HCT116 (cell line): ENCODE data around the gene CDC42EP3. TPM values are rescaled to one million over a fixed set of nuclear protein-coding genes. Genes with fewer than 3 reads are reported as not detected.

Experiments
- ATAC-seq: fragments of 200-7000 bp; cut with Tn5 transposase; 2 replicates; pipeline ENCODE4 v1.9.1; 2020; ENCODE audit warnings: mild to moderate bottlenecking, moderate library complexity
- BruUV-seq: library from RNA; stranded (reverse); fragments of 400-500 nt; replicated peaks from 2 replicates; lab custom pipeline; 2021; lab: Mats Ljungman, UMichigan
- CTCF ChIA-PET: fragments of 300-600 bp; sonication (Branson Sonifier 250); formaldehyde crosslinking; loops from one replicate; lab custom pipeline; 2021; ENCODE audit warnings: antibody characterized with exemption; lab: Charles Lee
- POLR2A ChIA-PET: fragments of 300-600, 350-600 bp; sonication (Branson Sonifier 250); formaldehyde crosslinking; loops from one replicate; lab custom pipeline; 2021; ENCODE audit warnings: antibody characterized with exemption; lab: Charles Lee
- RAD21 ChIA-PET, 2 experiments: fragments of 300-600 bp; sonication (Branson Sonifier 250); formaldehyde crosslinking; loops; one replicate each; lab custom pipeline; 2023; ENCODE audit warnings: low total read pairs in 2 of 2; ENCODE audit not compliant: uncharacterized antibody in 2 of 2, unreplicated experiment in 2 of 2, low non-redundant PET in 1 of 2; lab: Charles Lee
- DNase-seq: peaks from one replicate; pipeline ENCODE4 v3.0.0-alpha.2; 2010; ENCODE audit warnings: low read depth, low spot score
- H2AFZ ChIP-seq: fragments of 200-600 bp; shearing (Covaris generic), sonication (generic); 2 replicates; pipeline ENCODE4 v1.6.1; 2017; ENCODE audit warnings: low read depth, mixed run types, mixed read lengths, antibody characterized with exemption, low read length; ENCODE audit not compliant: poor library complexity, severe bottlenecking
- H3K27ac ChIP-seq: 2 replicates; pipeline ENCODE4 v1.5.1; 2012; ENCODE audit warnings: low read depth, low read length
- H3K27me3 ChIP-seq: fragments of 200-600 bp; sonication (generic); 2 replicates; pipeline ENCODE4 v1.6.1; 2016; ENCODE audit warnings: mixed run types, low read length, mixed read lengths; ENCODE audit not compliant: insufficient read depth
- H3K36me3 ChIP-seq, 2 experiments: fragments of 200-500 bp in 1 of 2; fragments of 200-600 bp in 1 of 2; sonication (Bioruptor generic) in 1 of 2; sonication (generic) in 1 of 2; 2 replicates each; pipeline versions ENCODE4 v1.5.1 to v1.6.1; 2014 to 2016; ENCODE audit warnings: low read length in 2 of 2, inconsistent platforms in 1 of 2, mixed read lengths in 1 of 2, mixed run types in 1 of 2; ENCODE audit not compliant: insufficient read depth in 2 of 2, control insufficient read depth in 1 of 2
- H3K4me1 ChIP-seq, 2 experiments: fragments of 200-600 bp in 1 of 2; sonication (generic) in 1 of 2; 2 replicates each; pipeline versions ENCODE4 v1.5.1 to v1.6.1; 2012 to 2017; ENCODE audit warnings: low read length in 2 of 2, inconsistent platforms in 1 of 2, mild to moderate bottlenecking in 1 of 2, mixed read lengths in 1 of 2, mixed run types in 1 of 2, moderate library complexity in 1 of 2; ENCODE audit not compliant: insufficient read depth in 2 of 2, control insufficient read depth in 1 of 2
- H3K4me2 ChIP-seq: fragments of 200-600 bp; sonication (generic); 2 replicates; pipeline ENCODE4 v1.6.1; 2017; ENCODE audit warnings: mixed run types, low read length, mixed read lengths
- H3K4me3 ChIP-seq, 2 experiments: fragments of 200-600 bp in 1 of 2; sonication (generic) in 1 of 2; replicated peaks in 1 of 2; 2 replicates each; pipeline ENCODE4 v1.5.1; 2011 to 2016; ENCODE audit warnings: low read length in 2 of 2, control low read depth in 1 of 2, low read depth in 1 of 2, mild to moderate bottlenecking in 1 of 2, mixed read lengths in 1 of 2, mixed run types in 1 of 2
- H3K79me2 ChIP-seq: fragments of 200-600 bp; sonication (generic); 2 replicates; pipeline ENCODE4 v1.6.1; 2017; ENCODE audit warnings: mild to moderate bottlenecking, mixed run types, low read length, moderate library complexity, mixed read lengths; ENCODE audit not compliant: insufficient read depth
- H3K9ac ChIP-seq: fragments of 200-600 bp; sonication (generic); 2 replicates; pipeline ENCODE4 v1.6.1; 2016; ENCODE audit warnings: low read length, mixed read lengths
- H3K9me2 ChIP-seq: fragments of 200-600 bp; sonication (generic), shearing (Covaris generic); 2 replicates; pipeline ENCODE4 v1.6.1; 2017; ENCODE audit warnings: mixed run types, mild to moderate bottlenecking, moderate library complexity; ENCODE audit not compliant: insufficient read depth
- H3K9me3 ChIP-seq, 2 experiments: fragments of 200-500 bp in 1 of 2; fragments of 200-600 bp in 1 of 2; sonication (Bioruptor generic) in 1 of 2; sonication (generic) in 1 of 2; 2 replicates each; pipeline ENCODE4 v1.6.1; 2014 to 2017; ENCODE audit warnings: low read length in 2 of 2, mixed read lengths in 2 of 2, inconsistent platforms in 1 of 2, low read depth in 1 of 2, mild to moderate bottlenecking in 1 of 2, mixed run types in 1 of 2, moderate library complexity in 1 of 2; ENCODE audit not compliant: control insufficient read depth in 1 of 2, insufficient read depth in 1 of 2
- H4K20me1 ChIP-seq: fragments of 200-600 bp; sonication (generic), shearing (Covaris generic); 2 replicates; pipeline ENCODE4 v1.6.1; 2017; ENCODE audit warnings: mixed run types, mild to moderate bottlenecking, moderate library complexity; ENCODE audit not compliant: insufficient read depth
- ATF3 ChIP-seq: IDR thresholded peaks from 2 replicates; pipeline ENCODE4 v1.6.1; 2012
- CBX3 ChIP-seq: IDR thresholded peaks from 2 replicates; pipeline ENCODE4 v1.6.1; 2012; ENCODE audit warnings: low read depth
- CEBPB ChIP-seq: IDR thresholded peaks from 2 replicates; pipeline ENCODE4 v1.6.1; 2012; ENCODE audit warnings: low read depth
- CTCF ChIP-seq, 3 experiments: fragments of 200-600 bp in 1 of 3; sonication (generic) in 1 of 3; IDR thresholded peaks in 2 of 3; conservative IDR thresholded peaks in 1 of 3; 2 replicates each; pipeline ENCODE4 v1.5.1; 2012 to 2017; ENCODE audit warnings: low read depth in 2 of 3, low read length in 2 of 3, antibody characterized with exemption in 1 of 3, borderline replicate concordance in 1 of 3, control low read depth in 1 of 3, mild to moderate bottlenecking in 1 of 3, mixed read lengths in 1 of 3, mixed run types in 1 of 3, moderate library complexity in 1 of 3; ENCODE audit not compliant: insufficient read depth in 1 of 3
- ELF1 ChIP-seq: IDR thresholded peaks from 2 replicates; pipeline ENCODE4 v1.6.1; 2012; ENCODE audit warnings: low read depth, borderline replicate concordance
- EZH2phosphoT487 ChIP-seq: fragments of 200-600 bp; IDR thresholded peaks from 2 replicates; pipeline ENCODE4 v1.6.1; 2018; ENCODE audit warnings: antibody characterized with exemption, borderline replicate concordance
- JUND ChIP-seq: IDR thresholded peaks from 2 replicates; pipeline ENCODE4 v1.6.1; 2012
- MAX ChIP-seq: IDR thresholded peaks from 2 replicates; pipeline ENCODE4 v1.6.1; 2012
- POLR2A ChIP-seq: IDR thresholded peaks from 2 replicates; pipeline ENCODE4 v1.7.0; 2011; ENCODE audit warnings: borderline replicate concordance; ENCODE audit not compliant: insufficient read depth, insufficient read length; ENCODE audit errors: extremely low read depth
- POLR2AphosphoS5 ChIP-seq: IDR thresholded peaks from 2 replicates; pipeline ENCODE4 v1.6.1; 2011; ENCODE audit warnings: mild to moderate bottlenecking, low read depth, low read length, moderate library complexity
- RAD21 ChIP-seq: IDR thresholded peaks from 2 replicates; pipeline ENCODE4 v1.6.1; 2012; ENCODE audit warnings: low read depth, mild to moderate bottlenecking
- SP1 ChIP-seq: IDR thresholded peaks from 2 replicates; pipeline ENCODE4 v1.6.1; 2012; ENCODE audit warnings: low read depth
- TCF7L2 ChIP-seq: IDR thresholded peaks from 2 replicates; pipeline ENCODE4 v1.7.0; 2011; ENCODE audit warnings: borderline replicate concordance, inconsistent platforms; ENCODE audit not compliant: insufficient read depth, insufficient read length; ENCODE audit errors: extremely low read depth
- YY1 ChIP-seq: IDR thresholded peaks from 2 replicates; pipeline ENCODE4 v1.6.1; 2011; ENCODE audit warnings: low read length, low read depth, moderate library complexity, mild to moderate bottlenecking; ENCODE audit not compliant: insufficient replicate concordance; ENCODE audit errors: extremely low read depth
- ZFX ChIP-seq: fragments of 450-650 bp; IDR thresholded peaks from 2 replicates; pipeline ENCODE4 v1.6.1; 2017
- ZNF274 ChIP-seq: fragments of 200-500 bp; sonication (Bioruptor generic); IDR thresholded peaks from 2 replicates; pipeline ENCODE4 v1.6.1; 2014; ENCODE audit warnings: mild to moderate bottlenecking, low read depth, low read length, inconsistent platforms
- intact Hi-C: fragments of 100-400 bp; cut with micrococcal nuclease; formaldehyde crosslinking; loops from 2 replicates; pipeline ENCODE4 v1.10.0; 2022
- total RNA-seq: library from RNA; stranded (reverse); gene quantifications from one replicate; pipeline ENCODE4 v1.2.1, GENCODE V29; 2021; ENCODE audit not compliant: unreplicated experiment

The CDC42EP3 gene
- total RNA-seq, 1 experiment from 2014 or later: 38.2 TPM

- RAD21 ChIA-PET: no interaction called here
- Histone ChIP-seq H3K9ac (no peak overlapping the region), H3K9me3 (no peaks in the 10 kb centered on the region), H3K4me2 (no peak overlapping the region), H3K27ac (no peak overlapping the region)
- ATAC-seq: no peak
- TF ChIP-seq ELF1 (no peak), SP1 (no peak), TCF7L2 (no peak), CBX3 (no peak), ZNF274 (no peak), ZFX (no peak), EZH2phosphoT487 (no peak), YY1 (no peak), ATF3 (no peak), CTCF (IDR thresholded peaks at IDR 0.05 in 2 of 3, conservative IDR thresholded peaks at IDR 0.05 in 1 of 3; ENCODE audit: borderline replicate concordance in 1 of 3, insufficient read depth in 1 of 3, low read depth in 2 of 3, low read length in 2 of 3) (no peak), POLR2AphosphoS5 (no peak), POLR2A (no peak), RAD21 (no peak), MAX (no peak), CEBPB (no peak), JUND (no peak)
- TF ChIP-seq, all 23 proteins: peak for 0
- H3K36me3 ChIP-seq: no peaks in the 10 kb centered on the region
- BruUV-seq: no TSS peak
- CTCF ChIA-PET: no interaction called here
- H3K4me3 ChIP-seq: no peak overlapping the region
- H3K9me2 ChIP-seq: no peaks in the 10 kb centered on the region
- H3K79me2 ChIP-seq: no peaks in the 10 kb centered on the region
- H2AFZ ChIP-seq: no peak overlapping the region
- intact Hi-C loops: no loop called here
- no peak for DNase-seq
- no peaks in the 10 kb centered on the region for H4K20me1 ChIP-seq
- H3K4me1 ChIP-seq: no peaks in the 10 kb centered on the region
- POLR2A ChIA-PET: no interaction called here
- H3K27me3 ChIP-seq: no peaks in the 10 kb centered on the region
Measured at GRCh38 chr2:37614061-37614738, 57.2 kb downstream of the CDC42EP3 start.
